ENCODE measurements around the gene TBC1D22A.

TBC1D22A gene

DNA sequence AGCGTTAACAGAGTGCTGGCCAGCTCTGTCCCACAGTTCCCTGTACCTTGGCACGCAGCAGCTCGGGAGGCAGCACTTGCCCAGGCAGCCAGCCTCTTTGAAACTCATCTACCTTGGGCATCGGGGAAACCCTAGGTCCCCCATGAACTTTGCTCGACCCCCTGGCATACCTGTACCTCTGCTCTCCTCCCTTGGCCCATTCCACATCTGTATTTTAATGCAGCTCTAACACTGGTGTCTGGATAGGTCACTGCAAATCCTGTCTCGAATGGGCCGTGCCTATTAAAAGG lies 304.1 kb downstream of the TBC1D22A start:
- no peak for DNase-seq

DNA sequence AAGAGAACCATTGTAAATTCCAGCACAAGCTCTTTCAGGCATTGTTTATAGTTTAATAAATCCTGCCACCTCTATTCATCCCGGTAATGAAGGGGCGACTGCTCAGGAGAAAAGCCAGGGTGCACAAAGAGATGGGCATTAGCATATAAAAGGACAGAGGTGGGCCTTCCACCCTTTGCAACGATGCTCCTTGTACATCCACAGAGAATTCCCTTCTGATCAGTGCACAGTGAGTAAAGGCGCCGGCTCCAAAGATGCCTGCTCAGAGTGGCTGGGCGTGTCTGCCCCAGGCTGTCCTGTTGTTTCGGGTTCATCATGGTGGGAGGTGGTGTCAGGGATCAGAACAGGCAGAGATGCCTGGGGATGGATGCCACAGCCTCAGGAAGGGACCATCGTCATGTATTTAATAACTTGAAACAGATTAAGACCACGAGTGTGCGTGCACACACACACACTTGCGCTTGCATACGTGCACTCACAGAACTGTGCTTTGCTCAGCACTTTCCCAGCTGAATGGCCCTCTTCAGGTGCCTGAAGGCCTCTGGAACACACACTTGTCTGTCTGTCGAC lies 305.0 kb downstream of the TBC1D22A start:
- no peak for DNase-seq

DNA sequence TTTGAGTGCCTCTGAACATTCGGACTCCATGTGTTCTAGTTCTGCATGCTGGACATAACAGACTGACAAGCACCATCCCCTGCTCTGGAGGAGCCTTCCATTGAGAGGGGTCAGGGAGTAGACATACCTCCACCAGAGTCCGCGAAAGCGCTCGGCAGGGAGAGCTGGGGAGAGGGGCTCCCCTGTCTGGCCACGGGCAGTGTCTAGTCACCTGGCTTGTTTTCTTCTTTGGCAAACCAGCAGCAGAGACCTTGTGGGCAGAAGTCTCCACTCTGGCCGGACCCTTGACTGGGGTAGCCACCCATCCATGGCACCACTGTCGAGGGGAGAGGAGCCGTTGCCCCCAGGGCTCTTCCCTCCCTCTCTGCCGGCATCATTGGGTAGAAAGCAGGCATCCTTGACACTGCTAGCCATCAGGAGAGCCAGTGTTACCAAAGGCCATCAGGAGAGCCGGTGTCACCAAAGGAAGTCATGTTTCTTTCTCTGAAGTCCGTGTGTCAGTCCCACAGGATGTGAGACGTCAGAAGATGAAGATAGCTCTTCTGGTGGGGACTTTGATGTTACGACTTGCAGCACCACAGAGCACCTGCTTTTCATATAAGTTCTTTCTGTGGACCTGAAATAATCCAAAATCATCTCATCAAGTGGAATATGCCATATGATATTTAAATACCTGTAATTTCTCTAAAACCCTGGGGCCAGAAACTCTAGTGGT lies 305.6 kb downstream of the TBC1D22A start:
- DNase-seq, result no peak

DNA sequence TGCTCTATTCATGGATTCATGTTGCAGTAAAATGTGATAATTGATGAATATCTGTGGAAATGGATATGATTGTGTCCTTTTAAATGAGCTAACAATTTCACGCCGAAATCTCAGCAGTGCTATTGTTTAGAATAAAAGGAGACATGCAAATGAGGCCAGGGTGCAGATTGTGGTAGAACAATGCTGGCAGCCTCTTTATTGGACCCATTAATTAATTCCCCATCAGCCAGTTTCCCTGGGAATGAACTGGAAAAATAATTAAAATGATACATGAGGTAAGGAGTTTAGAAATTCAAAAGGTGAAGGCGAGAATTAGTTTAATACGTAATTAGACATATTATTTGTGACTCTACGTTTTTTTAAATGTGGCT lies 306.2 kb downstream of the TBC1D22A start:
- DNase-seq, result no peak

DNA sequence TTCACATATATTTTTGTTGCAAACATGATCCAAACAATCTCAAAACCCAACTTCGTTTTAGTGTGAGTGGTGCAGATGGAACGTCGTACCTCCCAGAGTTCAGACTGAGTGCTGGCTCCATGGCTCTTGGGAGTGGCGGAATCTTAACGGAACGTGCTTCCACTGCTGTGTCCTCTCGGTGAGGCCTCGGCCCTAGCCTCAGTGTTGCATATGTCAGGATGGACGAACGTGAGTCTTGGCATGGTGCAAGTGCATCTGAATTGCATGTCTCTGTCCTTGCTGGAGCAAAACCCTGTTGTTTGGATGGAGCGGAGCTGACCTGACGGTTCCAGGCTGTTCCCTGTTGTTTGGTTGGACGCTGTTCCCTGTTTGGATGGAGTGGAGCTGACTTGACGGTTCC lies 306.8 kb downstream of the TBC1D22A start:
- DNase-seq, result no peak

DNA sequence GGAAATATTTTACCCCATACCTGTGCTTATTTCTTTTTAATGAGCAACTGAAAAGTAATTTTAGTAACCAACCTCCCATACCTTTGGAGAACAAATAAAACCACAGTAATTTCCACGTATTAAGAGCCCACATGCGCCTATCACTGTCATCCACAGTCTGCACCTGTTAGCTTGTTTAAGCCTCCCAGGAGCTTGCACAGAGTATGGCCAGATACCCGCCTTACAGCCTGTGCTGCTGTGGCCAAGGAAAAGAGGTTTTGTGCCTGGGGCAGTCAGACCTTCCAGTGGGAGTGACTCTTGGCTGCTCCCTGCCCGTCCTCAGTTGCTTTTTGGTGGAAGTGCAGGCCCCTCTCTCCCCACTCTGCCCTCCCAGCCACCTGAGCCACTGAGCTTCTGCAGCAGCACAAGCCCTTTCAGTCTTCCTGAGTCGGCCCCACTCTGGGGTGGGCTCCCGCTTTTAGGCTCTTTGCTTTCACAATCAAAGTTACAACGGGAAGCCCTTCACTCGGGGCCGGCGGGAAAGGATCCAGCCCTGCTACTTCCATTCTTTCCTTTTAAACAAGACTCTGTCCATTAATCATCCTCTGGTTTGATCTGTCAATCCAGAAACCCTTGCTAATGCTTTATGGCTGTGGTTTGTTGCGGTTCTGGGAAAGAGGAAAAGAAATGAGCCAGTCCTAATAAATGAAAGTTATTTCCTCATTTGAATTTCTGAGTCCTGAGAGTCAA lies 308.8 kb downstream of the TBC1D22A start:
- DNase-seq, result no peak

DNA sequence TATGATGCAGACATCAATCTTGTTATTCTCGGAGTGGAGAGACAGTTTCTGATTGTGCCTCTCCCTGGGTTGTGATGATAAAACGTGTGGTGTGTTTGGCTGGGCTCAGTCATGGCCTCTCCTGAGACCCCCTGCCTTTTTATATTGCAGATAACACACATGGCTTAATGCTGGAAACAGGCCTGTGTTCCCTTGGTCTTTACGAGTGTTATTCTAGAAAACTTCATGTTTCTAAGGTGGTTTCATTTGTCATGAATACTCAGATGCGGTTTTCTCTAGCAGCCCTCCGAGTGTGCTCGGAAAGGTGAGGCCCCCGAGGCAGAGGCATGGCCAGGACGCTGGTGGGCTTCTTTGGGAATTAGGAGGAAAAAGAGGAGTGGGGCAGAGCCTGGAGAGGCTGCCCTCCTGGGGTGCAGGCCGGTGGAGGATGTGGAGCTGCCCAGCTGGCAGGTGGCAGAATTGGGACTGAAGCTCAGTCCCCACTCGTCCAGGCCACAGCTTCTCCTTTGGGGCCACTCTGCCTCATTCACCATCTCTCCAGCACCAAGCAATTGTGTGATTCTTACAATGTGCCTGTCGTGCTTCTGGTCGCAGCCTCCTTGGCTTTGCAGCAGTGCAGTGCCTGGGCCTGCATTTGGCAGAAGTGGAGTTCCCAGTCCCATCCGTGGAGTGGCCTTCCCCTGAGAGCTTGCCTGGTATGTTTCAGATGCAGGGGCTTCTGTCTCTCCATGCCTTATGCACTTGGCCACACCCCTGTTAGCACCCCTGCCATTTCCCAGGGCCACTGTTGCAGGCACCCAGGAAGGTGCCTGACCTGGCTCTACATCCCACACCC lies 309.6 kb downstream of the TBC1D22A start:
- DNase-seq, result no peak

DNA sequence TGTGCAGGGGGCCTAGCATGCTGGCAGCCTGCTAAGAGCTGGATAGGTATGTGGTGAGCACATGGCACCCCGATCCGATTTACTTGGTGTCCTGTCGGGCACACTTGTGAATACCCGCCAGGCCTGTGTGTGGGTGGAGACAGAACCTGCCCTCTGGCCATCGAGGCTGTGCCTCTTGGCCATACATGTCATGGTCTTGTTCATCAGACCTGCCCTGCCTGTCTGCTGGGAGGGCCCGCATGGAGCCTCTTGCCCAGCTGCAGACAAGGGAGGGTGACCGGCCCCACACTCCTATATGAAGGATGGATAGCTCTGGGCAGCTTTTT lies 310.2 kb downstream of the TBC1D22A start:
- DNase-seq, result no peak

DNA sequence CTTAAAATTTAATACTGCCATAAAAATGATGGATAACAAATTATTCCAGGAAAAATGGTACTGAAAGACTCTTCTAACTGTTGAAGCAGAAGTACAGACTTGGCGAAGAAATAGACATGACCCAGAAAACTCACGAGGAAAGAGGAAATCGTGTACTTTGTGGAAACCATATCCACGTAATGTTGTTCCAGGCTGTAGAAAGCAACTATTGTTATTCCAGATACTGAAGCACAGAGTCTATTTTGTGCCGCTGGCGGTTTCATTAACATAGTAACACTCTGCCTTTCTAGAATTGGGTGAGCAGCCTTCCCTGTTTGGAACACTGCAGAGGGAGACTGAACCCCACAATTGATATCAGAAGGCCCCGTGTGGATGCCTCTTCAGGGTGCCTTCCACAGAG lies 310.6 kb downstream of the TBC1D22A start:
- DNase-seq, result no peak

DNA sequence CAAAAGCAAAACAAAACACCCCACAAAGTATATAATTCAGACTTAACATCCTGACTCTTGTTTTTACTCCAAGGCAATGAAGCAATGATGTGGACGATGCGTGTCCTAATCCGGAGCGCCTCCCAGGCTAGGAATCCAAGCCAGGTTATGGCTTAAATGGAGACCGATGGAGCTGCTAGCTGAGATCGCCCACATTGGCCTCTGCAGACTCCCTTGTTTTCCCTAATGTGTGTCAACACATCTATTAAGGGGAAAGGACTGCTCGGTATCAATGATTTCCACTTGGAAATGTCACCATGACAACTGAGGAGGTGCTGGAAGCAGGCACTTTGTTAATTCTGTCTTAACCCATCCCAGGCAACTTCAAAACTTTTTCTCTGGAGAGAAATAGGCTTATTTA lies 311.7 kb downstream of the TBC1D22A start:
- DNase-seq, result no peak

DNA sequence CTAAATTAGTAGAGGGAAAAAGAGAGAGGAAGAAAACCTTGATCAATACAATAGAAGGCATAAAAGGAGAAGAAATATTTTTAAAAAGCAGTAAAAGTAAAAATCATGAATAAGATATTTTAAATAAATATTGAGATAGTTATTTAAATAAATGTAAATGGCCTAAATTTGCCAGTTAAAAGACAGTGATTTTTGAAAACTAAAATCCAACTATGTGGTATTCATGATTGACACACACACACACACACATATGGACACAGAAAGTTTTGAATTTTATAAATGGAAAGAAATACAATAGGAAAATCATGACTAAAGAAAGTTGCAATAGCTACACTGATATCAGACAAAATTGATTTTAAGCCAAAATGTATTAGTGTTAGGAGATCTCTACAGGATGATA lies 313.1 kb downstream of the TBC1D22A start:
- DNase-seq, result no peak

DNA sequence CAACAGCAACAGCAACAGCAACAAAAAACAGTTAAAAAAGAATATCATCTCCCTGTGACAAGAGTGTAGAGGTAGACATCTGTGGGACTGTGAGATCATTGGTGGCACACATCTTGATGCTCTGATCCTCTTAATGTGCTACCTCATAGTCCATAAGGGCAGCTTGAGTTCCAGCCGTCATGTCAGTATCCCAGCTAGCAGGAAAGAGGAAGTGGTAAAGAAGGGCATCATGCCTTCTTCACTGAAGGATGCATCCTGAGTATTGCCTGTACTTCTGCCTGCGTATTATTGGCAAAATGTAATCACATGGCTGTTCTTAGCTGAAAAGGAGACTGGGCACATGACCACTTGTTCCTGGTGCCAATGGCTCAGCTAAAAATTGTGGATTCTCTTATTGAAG lies 314.3 kb downstream of the TBC1D22A start:
- no peak for DNase-seq

DNA sequence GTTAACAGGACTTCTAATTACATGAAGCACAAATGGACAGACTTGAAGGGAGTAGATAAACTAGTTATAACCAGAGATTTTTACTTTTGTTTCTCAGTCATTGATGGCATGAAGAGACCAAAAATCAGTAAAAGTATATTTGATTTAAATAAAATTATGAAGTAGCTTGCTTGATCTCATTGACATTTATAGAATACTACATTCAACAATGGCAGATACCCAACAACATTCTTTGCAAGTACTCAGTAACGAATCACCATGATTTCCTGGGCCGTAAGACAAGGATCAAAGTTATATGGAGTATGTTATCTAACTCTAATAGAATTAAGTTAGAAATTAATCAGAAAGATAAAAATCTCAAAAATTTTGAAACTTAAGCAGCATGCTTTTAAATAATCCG lies 317.6 kb downstream of the TBC1D22A start:
- DNase-seq, result no peak

DNA sequence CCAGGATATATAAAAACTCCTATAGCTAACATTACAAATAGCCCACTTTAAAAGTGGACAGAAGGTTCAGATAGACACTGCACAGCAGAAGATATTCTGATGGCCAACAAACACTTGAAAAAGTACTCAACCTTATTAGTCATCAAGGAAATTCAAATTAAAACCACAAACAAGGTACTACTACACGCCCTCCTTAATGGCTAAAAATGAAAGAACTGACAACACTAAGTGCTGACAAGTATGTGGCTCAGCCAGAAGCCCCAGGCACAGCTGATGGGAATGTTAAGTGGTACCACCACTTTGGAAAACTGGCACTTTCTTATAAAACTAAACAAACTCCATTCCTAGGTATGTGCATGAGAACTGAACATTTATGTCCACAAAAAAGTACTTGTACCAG lies 320.1 kb downstream of the TBC1D22A start:
- no peak for DNase-seq

DNA sequence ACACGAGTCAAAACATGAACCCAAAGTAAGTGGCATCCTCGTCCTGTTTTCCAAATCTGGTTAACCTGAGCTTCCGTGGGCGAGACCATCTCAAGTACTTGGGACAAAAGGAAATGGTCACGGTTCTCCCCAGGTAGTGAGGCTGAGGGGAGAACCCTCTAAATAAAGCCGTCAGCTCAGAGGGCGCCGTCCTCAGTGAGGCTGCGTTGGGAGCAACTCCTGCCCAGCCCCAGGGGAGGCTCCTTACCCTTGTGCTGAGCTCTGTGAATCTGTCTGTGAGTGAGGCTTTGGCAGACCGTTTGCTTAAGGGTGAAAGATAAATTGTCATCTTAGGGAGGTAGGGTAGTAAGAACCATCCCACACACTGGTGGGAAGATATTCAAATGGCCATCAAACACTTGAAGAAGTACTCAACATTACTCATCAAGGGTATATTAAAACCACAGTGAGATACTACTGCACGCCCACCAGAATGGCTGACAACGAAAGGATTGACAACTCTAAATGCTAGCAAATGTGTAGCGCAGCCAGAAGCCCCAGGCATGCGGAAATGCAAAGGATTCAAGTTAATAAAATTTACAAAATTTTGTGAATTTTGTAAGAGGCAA lies 321.0 kb downstream of the TBC1D22A start:
- no peak for DNase-seq

DNA sequence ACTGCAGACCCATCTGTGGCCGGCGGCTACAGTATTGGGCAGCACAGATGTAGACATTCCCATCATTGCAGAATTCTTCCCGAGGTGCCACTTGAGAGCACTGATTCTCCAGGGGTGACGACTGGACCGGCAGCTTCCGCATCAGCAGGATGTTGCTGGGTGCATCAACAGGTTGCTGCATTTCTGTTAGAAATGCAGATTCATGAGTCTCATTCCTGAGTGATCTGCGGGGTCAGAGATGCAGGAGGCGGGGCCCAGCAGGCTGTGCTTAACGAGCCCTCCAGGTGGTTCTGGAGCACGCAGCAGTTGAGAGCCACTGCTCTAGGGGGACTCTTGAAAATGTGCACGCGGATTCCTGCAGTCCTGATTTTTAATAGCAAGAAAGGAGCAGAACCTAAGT lies 321.8 kb downstream of the TBC1D22A start:
- no peak for DNase-seq

DNA sequence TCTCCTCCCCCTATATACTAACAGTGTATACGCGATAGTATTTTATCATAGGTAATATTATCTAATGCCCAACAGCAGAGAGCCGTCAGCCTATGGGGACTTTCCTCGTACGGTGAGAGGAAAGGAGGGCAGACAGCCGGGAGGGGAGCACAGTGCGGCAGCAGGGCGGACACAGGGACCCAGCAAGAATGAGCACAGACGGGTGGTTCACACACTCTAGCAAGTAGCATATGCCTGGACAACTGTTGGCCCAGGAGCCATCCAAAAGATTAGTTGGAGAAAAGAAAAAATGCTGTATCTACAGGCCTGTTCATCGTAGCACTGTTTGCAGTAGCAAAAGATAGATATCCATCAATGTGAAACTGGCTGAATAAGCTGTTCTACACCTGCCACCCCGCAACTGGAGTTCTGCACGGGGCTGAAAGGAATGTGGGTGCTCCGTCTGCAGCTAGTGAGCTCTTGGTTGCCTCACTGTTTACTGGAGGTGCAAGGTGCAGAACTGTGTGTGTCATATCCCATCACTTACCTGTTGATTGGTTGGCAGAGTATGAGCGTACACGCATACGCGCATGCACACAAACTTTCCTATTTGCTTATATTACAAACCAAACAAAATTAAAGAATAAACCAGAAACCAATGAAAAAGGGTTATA lies 324.3 kb downstream of the TBC1D22A start:
- DNase-seq, result no peak

DNA sequence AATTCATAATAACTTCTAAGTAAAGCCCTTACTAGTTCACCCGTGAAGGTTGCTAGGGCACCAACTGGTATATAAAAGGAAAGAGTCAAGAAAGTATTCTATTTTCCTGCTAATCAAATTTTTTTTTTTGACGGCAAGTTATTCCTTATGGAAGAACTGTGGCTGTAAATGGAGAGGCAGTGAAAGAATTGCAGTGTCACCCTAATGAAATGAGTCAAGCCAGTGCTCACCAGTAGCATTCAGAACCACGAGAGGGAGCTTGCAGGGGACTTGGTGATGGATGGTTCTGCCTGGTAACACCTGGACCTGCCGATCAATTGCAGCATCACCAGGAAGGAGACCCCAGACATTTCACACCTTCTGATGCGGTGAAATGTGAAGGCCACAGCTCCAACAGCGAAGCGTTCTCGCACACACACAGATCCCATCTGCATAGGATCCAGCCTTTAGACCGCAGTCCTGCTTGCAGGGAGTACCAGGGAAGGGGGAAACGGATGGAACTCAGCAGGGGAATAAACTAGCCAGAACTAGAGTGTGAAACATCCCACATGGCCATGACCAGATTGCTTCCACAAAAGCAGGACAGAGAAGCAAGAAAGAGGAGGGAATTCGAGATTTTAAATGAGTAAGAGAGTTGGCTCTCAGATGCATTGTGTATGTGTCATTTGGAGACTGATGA lies 326.2 kb downstream of the TBC1D22A start:
- DNase-seq, result no peak

DNA sequence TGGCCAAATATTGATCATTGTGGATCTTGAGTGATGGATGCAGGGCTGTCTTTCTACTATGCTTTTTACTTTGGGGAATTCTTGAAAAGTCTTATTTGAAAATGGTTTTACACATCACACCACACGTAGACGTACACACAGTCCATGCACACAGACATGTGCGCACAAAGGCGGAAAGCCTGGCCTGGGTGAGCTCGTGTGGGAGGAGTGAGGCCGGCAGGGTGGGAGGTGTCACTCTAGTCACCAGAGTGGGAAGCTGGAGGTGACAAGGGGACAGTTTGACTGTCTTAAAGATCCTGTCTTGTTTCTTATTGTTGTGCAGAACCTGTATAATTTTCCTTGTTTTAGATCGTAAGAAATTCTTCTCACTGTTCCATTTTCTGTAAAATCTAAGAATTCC lies 326.9 kb downstream of the TBC1D22A start:
- DNase-seq, result no peak

DNA sequence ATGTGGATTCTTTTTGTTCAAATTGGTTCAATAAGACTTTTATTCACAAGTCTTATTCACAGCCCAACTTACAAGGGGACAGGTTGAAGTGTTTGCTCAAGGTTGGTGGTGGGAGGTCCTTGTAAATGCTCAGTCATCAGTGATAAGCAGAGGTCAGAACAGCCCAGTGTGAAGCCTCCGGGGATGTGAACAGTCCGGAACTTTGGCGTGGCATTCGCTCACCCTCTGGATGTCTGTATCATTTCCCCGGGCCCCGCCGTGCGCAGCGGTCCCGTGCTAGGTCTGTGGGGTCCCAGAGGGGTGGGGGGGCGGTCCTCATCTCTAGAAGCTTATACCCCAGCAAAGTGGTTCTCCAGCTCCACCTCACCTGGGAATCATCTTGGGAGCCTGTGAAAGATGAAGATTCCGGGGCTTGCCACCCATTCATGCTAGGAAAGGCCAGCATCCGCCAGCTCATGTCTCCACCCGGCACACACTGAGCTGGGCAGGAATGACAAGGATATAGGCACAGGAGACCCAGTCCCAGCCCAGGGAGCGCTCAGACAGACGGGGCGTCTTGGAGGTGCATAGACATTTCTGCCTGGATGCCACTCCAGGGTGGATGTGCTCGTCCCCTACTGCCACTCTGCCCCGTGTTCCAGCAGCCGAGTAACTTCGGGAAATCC lies 327.5 kb downstream of the TBC1D22A start:
- no peak for DNase-seq

DNA sequence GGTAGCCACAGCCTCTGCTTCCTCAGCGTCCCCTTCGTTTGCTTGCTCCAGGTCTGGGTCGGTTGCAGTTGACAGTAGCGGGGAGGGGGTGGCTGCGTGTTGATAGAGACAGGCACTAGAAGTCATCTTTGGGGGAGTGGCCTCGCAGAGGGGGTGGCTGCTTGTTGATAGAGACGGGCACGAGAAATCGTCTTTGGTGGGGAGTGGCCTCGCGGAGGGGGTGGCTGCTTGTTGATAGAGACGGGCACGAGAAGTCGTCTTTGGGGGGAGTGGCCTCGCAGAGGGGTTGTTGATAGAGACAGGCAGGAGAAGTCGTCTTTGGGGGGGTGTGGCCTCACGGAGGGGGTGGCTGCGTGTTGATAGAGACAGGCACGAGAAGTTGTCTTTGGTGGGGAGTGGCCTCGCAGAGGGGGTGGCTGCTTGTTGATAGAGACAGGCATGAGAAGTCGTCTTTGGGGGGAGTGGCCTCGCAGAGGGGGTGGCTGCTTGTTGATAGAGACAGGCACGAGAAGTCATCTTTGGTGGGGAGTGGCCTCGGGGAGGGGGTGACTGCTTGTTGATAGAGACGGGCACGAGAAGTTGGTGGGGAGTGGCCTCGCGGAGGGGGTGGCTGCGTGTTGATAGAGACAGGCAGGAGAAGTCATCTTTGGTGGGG lies 328.3 kb downstream of the TBC1D22A start:
- DNase-seq, result no peak

All from activated CD4-positive, alpha-beta T cell treated with anti-CD3 and anti-CD28 coated beads, Interleukin-10, Interleukin-2, amounts not matched to agents 100 ng/mL and 50 ng/mL, durations not matched to agents 16 hours and 8 hours (primary cell).